ENCODE data around the gene ACADM. TPM values are rescaled to one million over a fixed set of nuclear protein-coding genes. Genes with fewer than 3 reads are reported as not detected.
"Not testable (repeated sequence)": the region's sequence is repeated elsewhere in the genome, so short reads cannot be mapped to it uniquely, and the experiment has no call there.

Gene ACADM
- 10 to 100 TPM; 50.9 to 71.1 (median 59.7) TPM for total RNA-seq

- Histone ChIP-seq H3K27ac (replicated peaks in 1 of 4) (peak within 1 kb of the TSS; percentile 88 to 94 (median 92)), H3K9me3 (no peaks in the 10 kb centered on the region), H3K4me1 (peaks cover 18 to 34% (median 31%) of the 10 kb centered on the region in 4 donors), H3K27me3 (no peaks in the 10 kb centered on the region), H3K4me3 (peak within 1 kb of the TSS; percentile 75 to 77 (median 76)), H3K36me3 (no peaks in the 10 kb centered on the region)
- intact Hi-C loops (cut with DNase I): loop anchor here (5.0 kb wide), 1 partner anchor 63 kb away; the partner anchor contains the start of gene RABGGTB
- DNase-seq (ENCODE audit: extremely low spot score): peak; percentile 97
- under 1% methylated on average over 44 of the region's 48 CpGs for WGBS
- no peak for TF ChIP-seq EP300 (IDR thresholded peaks at IDR 0.05)
- peak; percentile 83 to 90 for TF ChIP-seq POLR2AphosphoS5 (IDR thresholded peaks at IDR 0.05)
- TF ChIP-seq CTCF (IDR thresholded peaks at IDR 0.05): no peak
- peak; percentile 45 for TF ChIP-seq POLR2A (IDR thresholded peaks at IDR 0.05; ENCODE audit: low read depth)
These were observed at the start of gene ACADM for GRCh38 chr1:75724472-75725022. ACADM (plus strand) TSS chr1:75724709; CDS start chr1:75724788, 79 bp downstream.

GRCh38 chr1:75677443-75677842, 47.1 kb upstream of the ACADM start:
- no peak for DNase-seq (ENCODE audit: extremely low spot score)
- WGBS: 82% methylated on average over 5 of the region's 5 CpGs
- intact Hi-C loops (cut with DNase I): no loop called here
- no peak for TF ChIP-seq EP300 (IDR thresholded peaks at IDR 0.05)
- no peak for TF ChIP-seq POLR2A (IDR thresholded peaks at IDR 0.05; ENCODE audit: low read depth)
- no peak for TF ChIP-seq CTCF (IDR thresholded peaks at IDR 0.05)
- TF ChIP-seq POLR2AphosphoS5 (IDR thresholded peaks at IDR 0.05): no peak
- Histone ChIP-seq H3K27me3 (no peaks in the 10 kb centered on the region), H3K4me3 (no peak overlapping the region), H3K27ac (replicated peaks in 1 of 4) (no peak overlapping the region), H3K4me1 (peaks cover 0 to 2% (median 0%) of the 10 kb centered on the region in 4 donors), H3K36me3 (no peaks in the 10 kb centered on the region), H3K9me3 (no peaks in the 10 kb centered on the region)

GRCh38 chr1:75677964-75678363, 46.5 kb upstream of the ACADM start:
- H3K27me3 ChIP-seq; H3K36me3 ChIP-seq; H3K27ac ChIP-seq (replicated peaks in 1 of 4); DNase-seq (ENCODE audit: extremely low spot score); H3K4me1 ChIP-seq; H3K4me3 ChIP-seq; intact Hi-C loops (cut with DNase I); H3K9me3 ChIP-seq: not testable (repeated sequence)
- WGBS: 67% methylated on average over 9 of the region's 10 CpGs

GRCh38 chr1:75690547-75690946, 34.0 kb upstream of the ACADM start:
- no peaks in the 10 kb centered on the region for H3K27me3 ChIP-seq
- intact Hi-C loops (cut with DNase I): no loop called here
- no peaks in the 10 kb centered on the region for H3K9me3 ChIP-seq
- no peaks in the 10 kb centered on the region for H3K36me3 ChIP-seq
- H3K4me1 ChIP-seq: no peaks in the 10 kb centered on the region
- TF ChIP-seq POLR2A (IDR thresholded peaks at IDR 0.05; ENCODE audit: low read depth): no peak
- no peak for TF ChIP-seq EP300 (IDR thresholded peaks at IDR 0.05)
- TF ChIP-seq POLR2AphosphoS5 (IDR thresholded peaks at IDR 0.05): no peak
- TF ChIP-seq CTCF (IDR thresholded peaks at IDR 0.05): no peak
- no peak overlapping the region for H3K4me3 ChIP-seq
- H3K27ac ChIP-seq (replicated peaks in 1 of 4): no peak overlapping the region
- DNase-seq (ENCODE audit: extremely low spot score): no peak

GRCh38 chr1:75693551-75693950, 31.0 kb upstream of the ACADM start:
- Histone ChIP-seq H3K36me3 (no peaks in the 10 kb centered on the region), H3K27me3 (no peaks in the 10 kb centered on the region), H3K27ac (replicated peaks in 1 of 4) (no peak overlapping the region), H3K4me1 (no peaks in the 10 kb centered on the region), H3K4me3 (no peak overlapping the region), H3K9me3 (no peaks in the 10 kb centered on the region)
- TF ChIP-seq POLR2AphosphoS5 (IDR thresholded peaks at IDR 0.05): no peak
- no peak for TF ChIP-seq POLR2A (IDR thresholded peaks at IDR 0.05; ENCODE audit: low read depth)
- TF ChIP-seq CTCF (IDR thresholded peaks at IDR 0.05): no peak
- 52% methylated on average over 3 of the region's 3 CpGs for WGBS
- intact Hi-C loops (cut with DNase I): no loop called here
- DNase-seq (ENCODE audit: extremely low spot score): no peak

All from esophagus muscularis mucosa (tissue), 4 donors.